DOHH2 (cell line): ENCODE measurements around the gene CST3.
A peak's percentile ranks its signal among the peaks of the same experiment; 100 is the strongest.

Source experiments
- H3F3A ChIP-seq: fragments of 200-600 bp; sonication (generic), shearing (Covaris generic); 2 replicates; pipeline ENCODE4 v1.6.0; 2016; ENCODE audit warnings: antibody characterized with exemption, mild to moderate bottlenecking; ENCODE audit not compliant: control insufficient read depth, insufficient read depth
- H3K27ac ChIP-seq: fragments of 200-600 bp; sonication (generic); 2 replicates; pipeline ENCODE4 v1.5.1; 2014; ENCODE audit warnings: low read depth, mild to moderate bottlenecking, low read length, moderate library complexity
- H3K27me3 ChIP-seq: fragments of 200-600 bp; sonication (generic); 2 replicates; pipeline ENCODE4 v1.6.1; 2014; ENCODE audit warnings: mild to moderate bottlenecking, low read length, mixed read lengths; ENCODE audit not compliant: control insufficient read depth
- H3K36me3 ChIP-seq: fragments of 200-600 bp; sonication (generic); 2 replicates; pipeline ENCODE4 v1.6.1; 2014; ENCODE audit warnings: mild to moderate bottlenecking, low read length, moderate library complexity, mixed read lengths; ENCODE audit not compliant: control insufficient read depth
- H3K4me1 ChIP-seq: fragments of 200-600 bp; sonication (generic); 2 replicates; pipeline ENCODE4 v1.6.1; 2014; ENCODE audit warnings: mild to moderate bottlenecking, low read length, mixed read lengths; ENCODE audit not compliant: control insufficient read depth
- H3K4me2 ChIP-seq: fragments of 200-600 bp; sonication (generic); 2 replicates; pipeline ENCODE4 v1.6.0; 2014; ENCODE audit warnings: mild to moderate bottlenecking, low read length, moderate library complexity
- H3K4me3 ChIP-seq: fragments of 200-600 bp; sonication (generic); 2 replicates; pipeline ENCODE4 v1.5.1; 2014; ENCODE audit warnings: mild to moderate bottlenecking, low read length, mixed read lengths
- H3K79me2 ChIP-seq: fragments of 200-600 bp; sonication (generic); 2 replicates; pipeline ENCODE4 v1.6.1; 2014; ENCODE audit warnings: mild to moderate bottlenecking, low read length, mixed read lengths; ENCODE audit not compliant: control insufficient read depth
- H3K9me2 ChIP-seq: fragments of 200-600 bp; sonication (generic); replicated peaks from 2 replicates; pipeline ENCODE4 v1.6.1; 2014; ENCODE audit warnings: mild to moderate bottlenecking, low read length, mixed read lengths; ENCODE audit not compliant: control insufficient read depth
- H3K9me3 ChIP-seq: fragments of 200-600 bp; sonication (generic); 2 replicates; pipeline ENCODE4 v1.6.1; 2014; ENCODE audit warnings: antibody characterized with exemption, low read length, mixed read lengths; ENCODE audit not compliant: control insufficient read depth, insufficient read depth
- H4K20me1 ChIP-seq: fragments of 200-600 bp; sonication (generic); 2 replicates; pipeline ENCODE4 v1.6.0; 2014; ENCODE audit warnings: low read depth, mild to moderate bottlenecking, antibody characterized with exemption, low read length, moderate library complexity; ENCODE audit not compliant: control insufficient read depth, insufficient read depth
- CTCF ChIP-seq: fragments of 200-600 bp; sonication (generic); IDR thresholded peaks from one replicate; pipeline ENCODE4 v1.5.1; 2014; ENCODE audit warnings: antibody characterized with exemption, mild to moderate bottlenecking, low read depth, low read length; ENCODE audit not compliant: poor library complexity, severe bottlenecking
- EZH2phosphoT487 ChIP-seq: fragments of 200-600 bp; sonication (generic); IDR thresholded peaks from 2 replicates; pipeline ENCODE4 v1.6.1; 2017; ENCODE audit warnings: borderline replicate concordance, mild to moderate bottlenecking, antibody characterized with exemption, low read length, moderate library complexity, mixed read lengths

CST3 gene

GRCh38 chr20:23656372-23656771 is 18.6 kb upstream of the CST3 start:
- H3K4me2 ChIP-seq: no peak overlapping the region

GRCh38 chr20:23655491-23656211 is 17.9 kb upstream of the CST3 start:
- H3F3A ChIP-seq: no peaks in the 10 kb centered on the region
- no peaks in the 10 kb centered on the region for H3K9me2 ChIP-seq
- H3K27me3 ChIP-seq: no peaks in the 10 kb centered on the region
- H3K9me3 ChIP-seq: no peaks in the 10 kb centered on the region
- no peak overlapping the region for H3K4me3 ChIP-seq
- H4K20me1 ChIP-seq: no peaks in the 10 kb centered on the region; the same call in 1 of the 2 replicates
- TF ChIP-seq CTCF: no peak
- TF ChIP-seq EZH2phosphoT487: no peak
- no peaks in the 10 kb centered on the region for H3K36me3 ChIP-seq
- no peak overlapping the region for H3K27ac ChIP-seq
- peaks cover 8% of the 10 kb centered on the region for H3K4me1 ChIP-seq
- H3K79me2 ChIP-seq: no peaks in the 10 kb centered on the region
- peak overlapping the region; percentile 12; the same call in 1 of the 2 replicates for H3K4me2 ChIP-seq

More at GRCh38 chr20:23656372-23656771, 18.6 kb upstream of the CST3 start:
- Histone ChIP-seq H3K9me2 (no peaks in the 10 kb centered on the region), H3K9me3 (no peaks in the 10 kb centered on the region), H3K4me3 (no peak overlapping the region), H3K79me2 (no peaks in the 10 kb centered on the region), H3F3A (no peaks in the 10 kb centered on the region), H4K20me1 (no peaks in the 10 kb centered on the region; the same call in 1 of the 2 replicates), H3K27me3 (no peaks in the 10 kb centered on the region), H3K36me3 (no peaks in the 10 kb centered on the region), H3K4me1 (peaks cover 8% of the 10 kb centered on the region), H3K27ac (no peak overlapping the region)
- no peak for TF ChIP-seq EZH2phosphoT487
- TF ChIP-seq CTCF: no peak

GRCh38 chr20:23654717-23655116 is 17.0 kb upstream of the CST3 start:
- no peak overlapping the region for H3K27ac ChIP-seq
- peaks cover 8% of the 10 kb centered on the region for H3K4me1 ChIP-seq
- TF ChIP-seq EZH2phosphoT487: no peak
- H3K4me2 ChIP-seq: no peak overlapping the region
- no peaks in the 10 kb centered on the region for H3K9me3 ChIP-seq
- no peak overlapping the region for H3K4me3 ChIP-seq
- H4K20me1 ChIP-seq: no peaks in the 10 kb centered on the region; the same call in 1 of the 2 replicates
- no peaks in the 10 kb centered on the region for H3K27me3 ChIP-seq
- no peaks in the 10 kb centered on the region for H3K36me3 ChIP-seq
- H3K79me2 ChIP-seq: no peaks in the 10 kb centered on the region
- H3F3A ChIP-seq: no peaks in the 10 kb centered on the region
- no peaks in the 10 kb centered on the region for H3K9me2 ChIP-seq

GRCh38 chr20:23654000-23654399 is 16.2 kb upstream of the CST3 start:
- no peak overlapping the region for H3K4me2 ChIP-seq

More at GRCh38 chr20:23654000-23654399, 16.2 kb upstream of the CST3 start:
- no peaks in the 10 kb centered on the region for H3F3A ChIP-seq
- H3K4me3 ChIP-seq: no peak overlapping the region
- H3K36me3 ChIP-seq: no peaks in the 10 kb centered on the region
- H3K9me3 ChIP-seq: no peaks in the 10 kb centered on the region
- no peaks in the 10 kb centered on the region for H3K27me3 ChIP-seq
- H4K20me1 ChIP-seq: no peaks in the 10 kb centered on the region; the same call in 1 of the 2 replicates
- no peak for TF ChIP-seq CTCF
- H3K9me2 ChIP-seq: no peaks in the 10 kb centered on the region
- no peak overlapping the region for H3K27ac ChIP-seq
- H3K4me1 ChIP-seq: peaks cover 8% of the 10 kb centered on the region
- no peaks in the 10 kb centered on the region for H3K79me2 ChIP-seq
